Measurements from ENCODE around the gene USP31. TPM values are rescaled to one million over a fixed set of nuclear protein-coding genes. Genes with fewer than 3 reads are reported as not detected.

USP31 gene
- total RNA-seq, 1 donor from 2014 or later = 32.2 TPM

DNA sequence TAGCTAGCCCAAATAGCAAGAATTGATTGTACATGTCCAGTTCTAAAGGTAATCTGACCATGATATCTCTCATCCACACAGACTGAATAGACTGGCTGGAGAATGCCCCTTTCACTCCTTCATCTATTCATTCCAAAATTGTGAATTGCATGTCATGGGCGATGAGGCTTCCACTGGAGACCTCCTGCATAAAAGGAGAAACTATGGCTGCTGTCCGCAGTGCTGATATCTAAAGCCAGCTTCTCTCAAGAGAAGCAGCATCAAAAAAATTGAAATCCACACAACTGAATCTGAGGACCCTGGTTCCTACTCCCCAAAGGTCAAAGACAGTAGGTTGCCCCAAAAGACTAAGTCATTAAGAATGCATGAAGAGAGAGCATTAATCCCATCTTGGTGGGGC is 25.4 kb upstream of the USP31 start:
- H3K9me3 ChIP-seq = no peaks in the 10 kb centered on the region
- H3K4me3 ChIP-seq = no peak overlapping the region
- intact Hi-C loops (cut with DNase I) = no loop called here
- H3K4me1 ChIP-seq = no peaks in the 10 kb centered on the region
- no peaks in the 10 kb centered on the region for H3K36me3 ChIP-seq
- no peak overlapping the region for H3K27ac ChIP-seq
- DNase-seq (ENCODE audit: extremely low spot score in 2 of 2) = no peak
- TF ChIP-seq, protein P1, sequence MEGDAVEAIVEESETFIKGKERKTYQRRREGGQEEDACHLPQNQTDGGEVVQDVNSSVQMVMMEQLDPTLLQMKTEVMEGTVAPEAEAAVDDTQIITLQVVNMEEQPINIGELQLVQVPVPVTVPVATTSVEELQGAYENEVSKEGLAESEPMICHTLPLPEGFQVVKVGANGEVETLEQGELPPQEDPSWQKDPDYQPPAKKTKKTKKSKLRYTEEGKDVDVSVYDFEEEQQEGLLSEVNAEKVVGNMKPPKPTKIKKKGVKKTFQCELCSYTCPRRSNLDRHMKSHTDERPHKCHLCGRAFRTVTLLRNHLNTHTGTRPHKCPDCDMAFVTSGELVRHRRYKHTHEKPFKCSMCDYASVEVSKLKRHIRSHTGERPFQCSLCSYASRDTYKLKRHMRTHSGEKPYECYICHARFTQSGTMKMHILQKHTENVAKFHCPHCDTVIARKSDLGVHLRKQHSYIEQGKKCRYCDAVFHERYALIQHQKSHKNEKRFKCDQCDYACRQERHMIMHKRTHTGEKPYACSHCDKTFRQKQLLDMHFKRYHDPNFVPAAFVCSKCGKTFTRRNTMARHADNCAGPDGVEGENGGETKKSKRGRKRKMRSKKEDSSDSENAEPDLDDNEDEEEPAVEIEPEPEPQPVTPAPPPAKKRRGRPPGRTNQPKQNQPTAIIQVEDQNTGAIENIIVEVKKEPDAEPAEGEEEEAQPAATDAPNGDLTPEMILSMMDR (IDR thresholded peaks at IDR 0.05) = no peak
- TF ChIP-seq POLR2AphosphoS5 (IDR thresholded peaks at IDR 0.05; ENCODE audit: insufficient read depth in 1 of 2, low read depth in 1 of 2) = no peak
- no peak for TF ChIP-seq POLR2A (IDR thresholded peaks at IDR 0.05)
- H3K27me3 ChIP-seq = no peaks in the 10 kb centered on the region

DNA sequence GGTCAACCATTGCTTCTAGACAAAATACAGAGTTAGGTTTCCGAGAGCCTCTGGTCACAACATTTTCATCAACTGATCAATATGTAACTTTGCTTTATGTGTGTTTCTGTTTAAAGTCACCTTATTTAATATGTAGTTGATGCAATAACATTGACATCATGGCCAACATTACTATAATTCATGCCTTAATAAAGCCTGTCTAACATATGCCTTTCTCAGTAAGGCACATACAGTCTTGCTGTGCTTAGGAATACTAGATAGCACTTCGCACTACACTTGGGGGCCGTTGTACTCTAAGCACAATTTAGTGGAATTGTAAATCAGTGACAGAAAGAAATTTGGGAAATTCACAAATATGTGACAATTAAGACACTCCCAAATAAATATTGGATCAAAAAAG is 23.7 kb upstream of the USP31 start:
- TF ChIP-seq, protein P1 (IDR thresholded peaks at IDR 0.05) = no peak
- TF ChIP-seq POLR2AphosphoS5 (IDR thresholded peaks at IDR 0.05; ENCODE audit: insufficient read depth in 1 of 2, low read depth in 1 of 2) (no peak), POLR2A (IDR thresholded peaks at IDR 0.05) (no peak)
- H3K9me3 ChIP-seq = no peaks in the 10 kb centered on the region
- no peak for DNase-seq (ENCODE audit: extremely low spot score in 2 of 2)
- H3K27me3 ChIP-seq = no peaks in the 10 kb centered on the region
- no peaks in the 10 kb centered on the region for H3K36me3 ChIP-seq
- no peak overlapping the region for H3K4me3 ChIP-seq
- H3K27ac ChIP-seq = no peak overlapping the region
- intact Hi-C loops (cut with DNase I) = no loop called here
- H3K4me1 ChIP-seq = no peaks in the 10 kb centered on the region

DNA sequence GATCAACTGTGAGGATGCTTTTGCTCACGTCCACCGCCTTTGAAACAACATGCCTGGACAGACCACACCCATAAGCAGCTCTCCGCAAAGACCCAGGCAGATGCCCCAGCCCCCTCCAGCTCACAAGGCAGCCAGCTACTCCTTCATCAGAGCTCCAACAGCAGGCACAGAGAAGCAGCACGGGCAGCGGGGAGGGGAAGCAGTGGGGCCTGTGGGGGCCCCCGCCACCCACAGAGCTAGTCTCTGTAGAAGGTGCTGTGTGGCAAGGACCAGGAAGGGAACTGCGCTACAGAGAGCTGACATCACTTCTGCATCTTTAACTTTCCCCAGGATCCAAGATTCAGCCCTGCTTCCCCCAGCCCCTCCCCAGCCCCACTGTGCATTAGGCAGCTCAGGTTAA is 23.3 kb upstream of the USP31 start:
- Histone ChIP-seq H3K27me3 (no peaks in the 10 kb centered on the region), H3K36me3 (no peaks in the 10 kb centered on the region), H3K4me1 (no peaks in the 10 kb centered on the region), H3K9me3 (no peaks in the 10 kb centered on the region), H3K27ac (no peak overlapping the region), H3K4me3 (no peak overlapping the region)
- DNase-seq (ENCODE audit: extremely low spot score in 2 of 2) = no peak
- intact Hi-C loops (cut with DNase I) = no loop called here
- TF ChIP-seq, protein P1 (IDR thresholded peaks at IDR 0.05) = no peak
- TF ChIP-seq POLR2AphosphoS5 (IDR thresholded peaks at IDR 0.05; ENCODE audit: insufficient read depth in 1 of 2, low read depth in 1 of 2) = no peak
- no peak for TF ChIP-seq POLR2A (IDR thresholded peaks at IDR 0.05)

DNA sequence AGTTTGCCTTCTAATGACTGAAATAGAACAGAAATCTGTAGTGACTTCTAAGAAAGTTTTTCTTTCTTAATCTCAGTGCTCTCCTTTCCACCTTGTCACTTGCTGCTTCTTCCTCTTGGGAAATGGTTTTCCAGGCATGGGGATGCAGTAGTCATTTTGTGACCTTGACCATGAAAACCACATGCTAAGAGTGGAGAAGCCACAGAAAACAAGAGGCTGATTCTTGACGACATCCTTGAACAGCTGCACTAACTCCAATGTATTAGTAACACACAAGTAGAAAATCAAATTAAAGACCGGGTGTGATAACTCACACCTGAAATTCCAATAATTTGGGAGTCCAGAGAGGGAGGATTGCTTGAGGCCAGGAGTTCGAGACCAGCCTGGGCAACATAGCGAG is 15.5 kb upstream of the USP31 start:
- no peaks in the 10 kb centered on the region for H3K36me3 ChIP-seq
- TF ChIP-seq, protein P1 (IDR thresholded peaks at IDR 0.05) = no peak
- TF ChIP-seq POLR2A (IDR thresholded peaks at IDR 0.05) (no peak), POLR2AphosphoS5 (IDR thresholded peaks at IDR 0.05; ENCODE audit: insufficient read depth in 1 of 2, low read depth in 1 of 2) (no peak)
- intact Hi-C loops (cut with DNase I) = no loop called here
- no peak overlapping the region for H3K4me3 ChIP-seq
- H3K9me3 ChIP-seq = no peaks in the 10 kb centered on the region
- no peak overlapping the region for H3K27ac ChIP-seq
- no peaks in the 10 kb centered on the region for H3K27me3 ChIP-seq
- no peaks in the 10 kb centered on the region for H3K4me1 ChIP-seq
- DNase-seq (ENCODE audit: extremely low spot score in 2 of 2) = no peak

DNA sequence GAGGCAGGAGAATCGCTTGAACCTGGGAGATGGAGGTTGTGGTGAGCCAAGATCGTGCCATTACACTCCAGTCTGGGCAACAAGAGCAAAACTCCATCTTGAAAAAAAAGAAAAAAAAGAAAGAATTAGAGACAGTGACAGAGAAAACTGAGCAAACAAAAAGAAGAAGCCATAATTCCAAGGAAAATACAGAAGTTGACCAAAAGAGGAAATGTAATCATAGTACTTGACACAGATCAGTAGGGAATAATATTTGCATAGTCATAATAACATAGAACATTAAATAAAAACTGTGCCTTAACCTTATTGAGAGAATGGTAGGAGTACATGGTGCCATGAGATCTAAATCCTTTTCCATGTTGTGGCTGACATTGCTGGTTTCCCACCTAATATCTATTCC is 14.7 kb upstream of the USP31 start:
- Histone ChIP-seq H3K27me3 (no peaks in the 10 kb centered on the region), H3K36me3 (no peaks in the 10 kb centered on the region), H3K4me3 (no peak overlapping the region), H3K27ac (no peak overlapping the region), H3K4me1 (no peaks in the 10 kb centered on the region), H3K9me3 (no peaks in the 10 kb centered on the region)
- intact Hi-C loops (cut with DNase I) = no loop called here
- TF ChIP-seq POLR2AphosphoS5 (IDR thresholded peaks at IDR 0.05; ENCODE audit: insufficient read depth in 1 of 2, low read depth in 1 of 2) (no peak), POLR2A (IDR thresholded peaks at IDR 0.05) (no peak)
- no peak for DNase-seq (ENCODE audit: extremely low spot score in 2 of 2)

DNA sequence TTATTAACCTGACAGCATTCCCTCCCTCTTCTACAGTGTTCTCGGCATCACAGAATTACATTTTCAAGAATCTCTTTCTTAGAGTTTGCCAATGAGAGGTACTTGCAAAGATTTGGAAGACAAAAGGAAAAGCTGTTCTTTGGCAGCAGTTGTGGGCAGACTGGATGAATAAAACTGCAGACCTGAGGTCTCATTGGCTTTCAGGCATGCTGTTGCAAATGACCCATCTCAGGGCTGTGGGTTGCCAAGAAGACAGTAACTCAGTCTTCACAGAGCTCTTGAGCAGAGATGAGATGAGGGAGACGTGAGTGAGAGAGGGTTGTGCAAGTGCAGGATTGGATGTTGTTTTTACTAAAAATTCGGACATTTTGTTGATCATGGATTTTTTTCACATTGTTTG is 11.3 kb upstream of the USP31 start:
- no peaks in the 10 kb centered on the region for H3K27me3 ChIP-seq
- no peak for DNase-seq (ENCODE audit: extremely low spot score in 2 of 2)
- TF ChIP-seq POLR2A (IDR thresholded peaks at IDR 0.05) (no peak), POLR2AphosphoS5 (IDR thresholded peaks at IDR 0.05; ENCODE audit: insufficient read depth in 1 of 2, low read depth in 1 of 2) (no peak)
- TF ChIP-seq, protein P1 (IDR thresholded peaks at IDR 0.05) = no peak
- no peaks in the 10 kb centered on the region for H3K4me1 ChIP-seq
- H3K36me3 ChIP-seq = no peaks in the 10 kb centered on the region
- H3K4me3 ChIP-seq = no peak overlapping the region
- no peaks in the 10 kb centered on the region for H3K9me3 ChIP-seq
- intact Hi-C loops (cut with DNase I) = no loop called here
- no peak overlapping the region for H3K27ac ChIP-seq

All from vagina (tissue), 2 donors.